Kidney epithelial cell (primary cell): ENCODE measurements around the gene NFE2L3. TPM values are rescaled to one million over a fixed set of nuclear protein-coding genes. Genes with fewer than 3 reads are reported as not detected.
"Not testable (repeated sequence)": the region's sequence is repeated elsewhere in the genome, so short reads cannot be mapped to it uniquely, and the experiment has no call there.

Experiments
- DNase-seq: peaks from one replicate; pipeline ENCODE4 v3.0.0-alpha.2; 2010; ENCODE audit warnings: low read depth
- H3K27me3 ChIP-seq: 2 replicates; pipeline ENCODE4 v1.6.0; 2011; ENCODE audit warnings: low read length; ENCODE audit not compliant: control insufficient read depth, insufficient read depth
- H3K36me3 ChIP-seq: 2 replicates; pipeline ENCODE4 v1.5.1; 2011; ENCODE audit warnings: low read length; ENCODE audit not compliant: control insufficient read depth, insufficient read depth
- H3K4me3 ChIP-seq: 2 replicates; pipeline ENCODE4 v1.5.1; 2011; ENCODE audit warnings: low read depth, mild to moderate bottlenecking, control low read depth, low read length
- CTCF ChIP-seq: IDR thresholded peaks from 2 replicates; pipeline ENCODE4 v1.5.1; 2011; ENCODE audit warnings: mild to moderate bottlenecking, moderate library complexity, low read length, control low read depth, inconsistent platforms; ENCODE audit not compliant: insufficient read depth, poor library complexity, severe bottlenecking
- total RNA-seq: library from RNA; depleted of rRNA; stranded (reverse); fragments of >200 nt; gene quantifications from 2 replicates; pipeline ENCODE4 v1.2.3, GENCODE V29; 2015

The NFE2L3 gene
- total RNA-seq, 1 donor from 2014 or later: 53.8 TPM

- H3K36me3 ChIP-seq: no peaks in the 10 kb centered on the region
- H3K4me3 ChIP-seq: no peak overlapping the region
- DNase-seq: no peak
- TF ChIP-seq CTCF: no peak
- H3K27me3 ChIP-seq: no peaks in the 10 kb centered on the region
These were observed 8.5 kb upstream of the NFE2L3 start for GRCh38 chr7:26143298-26144048.

- H3K36me3 ChIP-seq: no peaks in the 10 kb centered on the region
- H3K27me3 ChIP-seq: no peaks in the 10 kb centered on the region
- no peak for DNase-seq
- no peak overlapping the region for H3K4me3 ChIP-seq
- TF ChIP-seq CTCF: no peak
These were observed 7.6 kb upstream of the NFE2L3 start for GRCh38 chr7:26144184-26145080.

GRCh38 chr7:26145238-26145637, 6.8 kb upstream of the NFE2L3 start:
- no peak for DNase-seq
- H3K4me3 ChIP-seq: no peak overlapping the region
- no peak for TF ChIP-seq CTCF
- H3K36me3 ChIP-seq: no peaks in the 10 kb centered on the region
- H3K27me3 ChIP-seq: no peaks in the 10 kb centered on the region

GRCh38 chr7:26147030-26147429, 5.0 kb upstream of the NFE2L3 start:
- no peaks in the 10 kb centered on the region for H3K27me3 ChIP-seq
- DNase-seq: no peak
- H3K4me3 ChIP-seq: no peak overlapping the region
- H3K36me3 ChIP-seq: no peaks in the 10 kb centered on the region
- no peak for TF ChIP-seq CTCF

GRCh38 chr7:26147646-26148306, 4.2 kb upstream of the NFE2L3 start:
- not testable (repeated sequence) for H3K36me3 ChIP-seq, H3K4me3 ChIP-seq, DNase-seq, H3K27me3 ChIP-seq

- not testable (repeated sequence) for DNase-seq, H3K4me3 ChIP-seq, H3K27me3 ChIP-seq, H3K36me3 ChIP-seq
These were observed 3.7 kb upstream of the NFE2L3 start for GRCh38 chr7:26148307-26148700.
